ENCODE results near the gene DHRS12.

The DHRS12 gene

DNA sequence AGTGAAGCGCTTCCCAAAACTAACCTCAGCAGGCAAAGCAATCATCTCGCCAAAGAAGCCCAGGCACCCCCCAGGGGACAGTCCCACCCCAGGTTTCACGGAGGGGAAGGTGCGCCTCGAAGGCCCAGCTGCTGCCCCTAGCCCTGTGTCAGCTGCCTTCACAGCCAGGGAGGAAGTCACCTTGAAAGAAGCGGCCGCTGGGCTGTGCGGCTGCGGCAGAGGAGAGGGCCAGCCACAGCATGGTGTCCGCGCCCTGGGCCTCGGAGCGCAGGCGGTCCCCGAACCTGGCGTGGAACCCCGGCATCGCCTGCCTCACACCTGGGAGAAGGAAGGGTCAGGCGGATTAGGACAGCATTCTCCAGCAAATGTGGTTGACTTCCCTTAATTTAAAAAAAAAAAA lies 35.0 kb downstream of the DHRS12 start:
- no peaks in the 10 kb centered on the region for H3K27me3 ChIP-seq (ENCODE audit: insufficient read depth, low read length)
- no peaks in the 10 kb centered on the region for H4K20me1 ChIP-seq (ENCODE audit: insufficient read depth, low read length)
- H3K9me3 ChIP-seq (ENCODE audit: low read length), result no peaks in the 10 kb centered on the region
- H3K4me1 ChIP-seq (ENCODE audit: insufficient read depth, low read length, severe bottlenecking), result peaks cover 20% of the 10 kb centered on the region
- no peak overlapping the region for H3K4me2 ChIP-seq (ENCODE audit: low read length)
- H3K4me3 ChIP-seq (ENCODE audit: low read depth, low read length, poor library complexity, severe bottlenecking), result no peak overlapping the region
- no peaks in the 10 kb centered on the region for H3K9me2 ChIP-seq (ENCODE audit: low read depth, low read length)
- H2AFZ ChIP-seq (ENCODE audit: low read length), result no peak overlapping the region
- no peak overlapping the region for H3K9ac ChIP-seq (ENCODE audit: low read length)
- H3K27ac ChIP-seq (ENCODE audit: low read depth, low read length, poor library complexity, severe bottlenecking), result no peak overlapping the region
- H3K79me2 ChIP-seq (ENCODE audit: insufficient read depth, low read length), result no peaks in the 10 kb centered on the region
- no peak for TF ChIP-seq EZH2 (IDR thresholded peaks at IDR 0.05; ENCODE audit: borderline replicate concordance, low read length)
- TF ChIP-seq, protein P1, sequence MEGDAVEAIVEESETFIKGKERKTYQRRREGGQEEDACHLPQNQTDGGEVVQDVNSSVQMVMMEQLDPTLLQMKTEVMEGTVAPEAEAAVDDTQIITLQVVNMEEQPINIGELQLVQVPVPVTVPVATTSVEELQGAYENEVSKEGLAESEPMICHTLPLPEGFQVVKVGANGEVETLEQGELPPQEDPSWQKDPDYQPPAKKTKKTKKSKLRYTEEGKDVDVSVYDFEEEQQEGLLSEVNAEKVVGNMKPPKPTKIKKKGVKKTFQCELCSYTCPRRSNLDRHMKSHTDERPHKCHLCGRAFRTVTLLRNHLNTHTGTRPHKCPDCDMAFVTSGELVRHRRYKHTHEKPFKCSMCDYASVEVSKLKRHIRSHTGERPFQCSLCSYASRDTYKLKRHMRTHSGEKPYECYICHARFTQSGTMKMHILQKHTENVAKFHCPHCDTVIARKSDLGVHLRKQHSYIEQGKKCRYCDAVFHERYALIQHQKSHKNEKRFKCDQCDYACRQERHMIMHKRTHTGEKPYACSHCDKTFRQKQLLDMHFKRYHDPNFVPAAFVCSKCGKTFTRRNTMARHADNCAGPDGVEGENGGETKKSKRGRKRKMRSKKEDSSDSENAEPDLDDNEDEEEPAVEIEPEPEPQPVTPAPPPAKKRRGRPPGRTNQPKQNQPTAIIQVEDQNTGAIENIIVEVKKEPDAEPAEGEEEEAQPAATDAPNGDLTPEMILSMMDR (IDR thresholded peaks at IDR 0.05; ENCODE audit: low read length), result no peak; the same call in 1 of the 2 replicates
- H3K36me3 ChIP-seq (ENCODE audit: insufficient read depth, low read length), result no peaks in the 10 kb centered on the region
- H3F3A ChIP-seq (ENCODE audit: insufficient read depth, low read length), result no peaks in the 10 kb centered on the region

- no peak overlapping the region for H3K4me2 ChIP-seq (ENCODE audit: low read length)
- no peaks in the 10 kb centered on the region for H3K9me3 ChIP-seq (ENCODE audit: low read length)
- TF ChIP-seq EZH2 (IDR thresholded peaks at IDR 0.05; ENCODE audit: borderline replicate concordance, low read length), result no peak
- TF ChIP-seq, protein P1 (IDR thresholded peaks at IDR 0.05; ENCODE audit: low read length), result peak; percentile 9; the same call in 1 of the 2 replicates
- no peaks in the 10 kb centered on the region for H3K9me2 ChIP-seq (ENCODE audit: low read depth, low read length)
- no peak overlapping the region for H2AFZ ChIP-seq (ENCODE audit: low read length)
- H3K27ac ChIP-seq (ENCODE audit: low read depth, low read length, poor library complexity, severe bottlenecking), result no peak overlapping the region
- no peak overlapping the region for H3K9ac ChIP-seq (ENCODE audit: low read length)
- H3K4me3 ChIP-seq (ENCODE audit: low read depth, low read length, poor library complexity, severe bottlenecking), result no peak overlapping the region
- H3K27me3 ChIP-seq (ENCODE audit: insufficient read depth, low read length), result no peaks in the 10 kb centered on the region
- no peaks in the 10 kb centered on the region for H3K79me2 ChIP-seq (ENCODE audit: insufficient read depth, low read length)
- H3F3A ChIP-seq (ENCODE audit: insufficient read depth, low read length), result no peaks in the 10 kb centered on the region
- no peaks in the 10 kb centered on the region for H3K36me3 ChIP-seq (ENCODE audit: insufficient read depth, low read length)
- no peaks in the 10 kb centered on the region for H4K20me1 ChIP-seq (ENCODE audit: insufficient read depth, low read length)
- peaks cover 20% of the 10 kb centered on the region for H3K4me1 ChIP-seq (ENCODE audit: insufficient read depth, low read length, severe bottlenecking)
Measured at GRCh38 chr13:51768378-51768921, 35.5 kb downstream of the DHRS12 start.

GRCh38 chr13:51767100-51767499 lies 36.9 kb downstream of the DHRS12 start:
- no peak overlapping the region for H3K4me3 ChIP-seq (ENCODE audit: low read depth, low read length, poor library complexity, severe bottlenecking)
- H2AFZ ChIP-seq (ENCODE audit: low read length), result no peak overlapping the region
- H3K27me3 ChIP-seq (ENCODE audit: insufficient read depth, low read length), result no peaks in the 10 kb centered on the region
- no peak for TF ChIP-seq EZH2 (IDR thresholded peaks at IDR 0.05; ENCODE audit: borderline replicate concordance, low read length)
- TF ChIP-seq, protein P1 (IDR thresholded peaks at IDR 0.05; ENCODE audit: low read length), result peak; percentile 66
- H3K4me1 ChIP-seq (ENCODE audit: insufficient read depth, low read length, severe bottlenecking), result peaks cover 20% of the 10 kb centered on the region
- H3F3A ChIP-seq (ENCODE audit: insufficient read depth, low read length), result no peaks in the 10 kb centered on the region
- H3K4me2 ChIP-seq (ENCODE audit: low read length), result no peak overlapping the region
- no peaks in the 10 kb centered on the region for H3K79me2 ChIP-seq (ENCODE audit: insufficient read depth, low read length)
- H3K36me3 ChIP-seq (ENCODE audit: insufficient read depth, low read length), result no peaks in the 10 kb centered on the region
- H3K27ac ChIP-seq (ENCODE audit: low read depth, low read length, poor library complexity, severe bottlenecking), result no peak overlapping the region
- no peaks in the 10 kb centered on the region for H4K20me1 ChIP-seq (ENCODE audit: insufficient read depth, low read length)
- H3K9ac ChIP-seq (ENCODE audit: low read length), result no peak overlapping the region
- H3K9me2 ChIP-seq (ENCODE audit: low read depth, low read length), result no peaks in the 10 kb centered on the region
- H3K9me3 ChIP-seq (ENCODE audit: low read length), result no peaks in the 10 kb centered on the region

Measured in OCI-LY1 (cell line).